AG04450 (cell line): Measurements from ENCODE around the gene IQSEC2. TPM values are rescaled to one million over a fixed set of nuclear protein-coding genes. Genes with fewer than 3 reads are reported as not detected.

Experiments used
- CTCF ChIA-PET: fragments of 300-600, 350-600 bp; formaldehyde crosslinking; extraction: SDS; loops from one replicate; lab custom pipeline; 2022; ENCODE audit warnings: antibody characterized with exemption, inconsistent platforms; lab: Charles Lee
- POLR2A ChIA-PET: fragments of 350-600 bp; formaldehyde crosslinking; extraction: SDS; loops from one replicate; lab custom pipeline; 2021; ENCODE audit warnings: antibody characterized with exemption, inconsistent platforms; lab: Yijun Ruan, JAX
- DNase-seq: peaks from one replicate; pipeline ENCODE4 v3.0.0-alpha.2; 2011; ENCODE audit warnings: low read depth, low spot score
- H3K27ac ChIP-seq: one replicate; pipeline ENCODE4 v1.5.1; 2012; ENCODE audit warnings: low read depth, low read length, control low read depth
- H3K27me3 ChIP-seq: one replicate; pipeline ENCODE4 v1.6.0; 2012; ENCODE audit warnings: low read length; ENCODE audit not compliant: control insufficient read depth, insufficient read depth
- H3K4me3 ChIP-seq: 2 replicates; pipeline ENCODE4 v1.5.1; 2011; ENCODE audit warnings: mild to moderate bottlenecking, low read depth, low read length, control low read depth
- H3K9me3 ChIP-seq: 2 replicates; pipeline ENCODE4 v1.5.1; 2012; ENCODE audit warnings: low read length; ENCODE audit not compliant: control insufficient read depth, insufficient read depth
- CTCF ChIP-seq: IDR thresholded peaks from 2 replicates; pipeline ENCODE4 v1.5.1; 2011; ENCODE audit warnings: low read depth, low read length, control low read depth, inconsistent platforms
- polyA plus RNA-seq: library from polyadenylated mRNA; depleted of rRNA; stranded (reverse); fragments of >200 nt; gene quantifications from 2 replicates; pipeline ENCODE4 v1.2.3, GENCODE V29; 2011

IQSEC2 gene
- polyA plus RNA-seq, 1 experiment: 9.1 TPM

GRCh38 chrX:53283099-53283498, 1.7 kb upstream of the IQSEC2 start:
- POLR2A ChIA-PET: interaction anchor here (0.6 kb wide), 1 partner anchor 32 kb away, joined by 3 read pairs; no protein-coding TSS in a partner anchor
- DNase-seq: no peak
- CTCF ChIA-PET: interaction anchor here (0.5 to 3.3 kb wide), 9 partner anchors 11 to 1156 kb away, joined by 3 to 16 read pairs (median 7); partner anchors contain the start of genes RIBC1 and SMC1A
- no peaks in the 10 kb centered on the region for H3K9me3 ChIP-seq
- no peak for TF ChIP-seq CTCF
- H3K27ac ChIP-seq: no peak overlapping the region
- H3K4me3 ChIP-seq: no peak overlapping the region
- no peaks in the 10 kb centered on the region for H3K27me3 ChIP-seq

- CTCF ChIA-PET: interaction anchor here (0.6 to 3.3 kb wide), 8 partner anchors 20 to 164 kb away, joined by 3 to 16 read pairs (median 4); no protein-coding TSS in a partner anchor
- H3K27ac ChIP-seq: no peak overlapping the region
- TF ChIP-seq CTCF: no peak
- H3K4me3 ChIP-seq: no peak overlapping the region
- H3K9me3 ChIP-seq: no peaks in the 10 kb centered on the region
- no peaks in the 10 kb centered on the region for H3K27me3 ChIP-seq
- no peak for DNase-seq
- POLR2A ChIA-PET: interaction anchor here (0.6 to 1.3 kb wide), 2 partner anchors 9 to 31 kb away, joined by 3 read pairs; no protein-coding TSS in a partner anchor
These were observed 745 bp upstream of the IQSEC2 start for GRCh38 chrX:53281963-53282695.

GRCh38 chrX:53280331-53281320, 758 bp downstream of the IQSEC2 start:
- POLR2A ChIA-PET: interaction anchor here (1.3 kb wide), 1 partner anchor 8 kb away, joined by 3 read pairs; no protein-coding TSS in a partner anchor
- CTCF ChIA-PET: interaction anchor here (0.6 to 2.4 kb wide), 2 partner anchors 32 to 39 kb away, joined by 4 to 9 read pairs; no protein-coding TSS in a partner anchor
- no peaks in the 10 kb centered on the region for H3K9me3 ChIP-seq
- no peak for DNase-seq
- H3K27ac ChIP-seq: peak overlapping the region; percentile 61
- peak overlapping the region; percentile 57 for H3K4me3 ChIP-seq
- H3K27me3 ChIP-seq: no peaks in the 10 kb centered on the region
- TF ChIP-seq CTCF: no peak

GRCh38 chrX:53279296-53280237, 1.8 kb downstream of the IQSEC2 start:
- peak overlapping the region; percentile 57 for H3K4me3 ChIP-seq
- POLR2A ChIA-PET: no interaction called here
- CTCF ChIA-PET: no interaction called here

More at GRCh38 chrX:53279296-53280237, 1.8 kb downstream of the IQSEC2 start:
- H3K9me3 ChIP-seq: no peaks in the 10 kb centered on the region
- no peak for DNase-seq
- no peak overlapping the region for H3K27ac ChIP-seq
- no peaks in the 10 kb centered on the region for H3K27me3 ChIP-seq
- no peak for TF ChIP-seq CTCF
